ENCODE measurements around the gene GIPC2.
"Not testable (repeated sequence)": the region's sequence is repeated elsewhere in the genome, so short reads cannot be mapped to it uniquely, and the experiment has no call there.

GIPC2 gene

GRCh38 chr1:78101051-78101450 is 55.3 kb downstream of the GIPC2 start:
- no peak for DNase-seq

DNA sequence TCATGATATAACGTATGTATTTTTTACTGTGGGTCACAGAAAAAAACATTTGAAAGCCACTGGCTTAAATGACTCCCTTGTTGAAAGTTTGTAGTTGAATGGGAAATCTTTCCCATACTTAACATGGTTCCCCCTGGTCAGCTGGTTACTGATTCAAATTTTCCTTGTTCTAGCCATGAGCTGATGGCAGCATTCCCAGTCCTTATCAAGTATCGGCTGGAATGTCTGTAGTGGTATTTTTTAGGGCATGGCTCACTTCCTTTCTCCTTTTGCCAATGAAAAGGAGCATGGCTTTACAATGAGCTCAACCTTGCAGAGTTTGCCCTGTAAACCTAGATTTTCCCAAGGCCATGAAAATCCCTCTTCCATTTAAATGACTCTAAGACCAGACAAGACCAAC is 55.7 kb downstream of the GIPC2 start:
- no peak for DNase-seq

DNA sequence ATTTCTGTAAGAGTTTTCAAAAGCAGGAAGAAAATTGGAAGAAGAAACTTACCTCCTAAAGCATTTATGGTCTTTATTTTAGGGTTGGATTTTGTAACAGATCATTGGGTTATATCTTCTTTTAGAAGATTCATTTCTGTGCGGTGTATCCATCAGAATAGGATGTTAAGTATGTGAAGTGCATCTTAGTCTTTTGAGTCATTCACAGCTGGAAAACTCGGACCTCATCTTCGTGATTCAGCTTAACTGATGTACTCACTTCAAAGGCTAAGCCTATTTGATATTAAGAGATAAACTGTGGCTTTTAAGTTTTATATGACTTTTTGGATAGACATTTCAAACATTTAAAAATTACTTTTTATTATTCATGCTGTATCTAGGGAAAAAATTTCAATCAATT is 56.3 kb downstream of the GIPC2 start:
- no peak for DNase-seq

- no peak for DNase-seq
These were observed 57.1 kb downstream of the GIPC2 start for GRCh38 chr1:78102916-78103315.

GRCh38 chr1:78104322-78104721 is 58.6 kb downstream of the GIPC2 start:
- DNase-seq = no peak

DNA sequence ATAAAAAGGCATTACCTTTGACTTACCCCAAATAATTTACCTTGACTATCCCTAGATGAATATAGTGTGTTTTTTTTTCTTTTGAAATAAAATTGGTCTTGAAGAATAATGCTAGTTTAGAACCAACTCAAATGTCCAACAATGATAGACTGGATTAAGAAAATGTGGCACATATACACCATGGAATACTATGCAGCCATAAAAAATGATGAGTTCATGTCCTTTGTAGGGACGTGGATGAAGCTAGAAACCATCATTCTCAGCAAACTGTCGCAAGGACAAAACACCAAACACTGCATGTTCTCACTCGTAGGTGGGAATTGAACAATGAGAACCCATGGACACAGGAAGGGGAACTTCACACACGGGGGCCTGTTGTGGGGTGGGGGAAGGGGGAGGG is 63.9 kb downstream of the GIPC2 start:
- not testable (repeated sequence) for DNase-seq

GRCh38 chr1:78113156-78113916 is 67.6 kb downstream of the GIPC2 start:
- DNase-seq = no peak

DNA sequence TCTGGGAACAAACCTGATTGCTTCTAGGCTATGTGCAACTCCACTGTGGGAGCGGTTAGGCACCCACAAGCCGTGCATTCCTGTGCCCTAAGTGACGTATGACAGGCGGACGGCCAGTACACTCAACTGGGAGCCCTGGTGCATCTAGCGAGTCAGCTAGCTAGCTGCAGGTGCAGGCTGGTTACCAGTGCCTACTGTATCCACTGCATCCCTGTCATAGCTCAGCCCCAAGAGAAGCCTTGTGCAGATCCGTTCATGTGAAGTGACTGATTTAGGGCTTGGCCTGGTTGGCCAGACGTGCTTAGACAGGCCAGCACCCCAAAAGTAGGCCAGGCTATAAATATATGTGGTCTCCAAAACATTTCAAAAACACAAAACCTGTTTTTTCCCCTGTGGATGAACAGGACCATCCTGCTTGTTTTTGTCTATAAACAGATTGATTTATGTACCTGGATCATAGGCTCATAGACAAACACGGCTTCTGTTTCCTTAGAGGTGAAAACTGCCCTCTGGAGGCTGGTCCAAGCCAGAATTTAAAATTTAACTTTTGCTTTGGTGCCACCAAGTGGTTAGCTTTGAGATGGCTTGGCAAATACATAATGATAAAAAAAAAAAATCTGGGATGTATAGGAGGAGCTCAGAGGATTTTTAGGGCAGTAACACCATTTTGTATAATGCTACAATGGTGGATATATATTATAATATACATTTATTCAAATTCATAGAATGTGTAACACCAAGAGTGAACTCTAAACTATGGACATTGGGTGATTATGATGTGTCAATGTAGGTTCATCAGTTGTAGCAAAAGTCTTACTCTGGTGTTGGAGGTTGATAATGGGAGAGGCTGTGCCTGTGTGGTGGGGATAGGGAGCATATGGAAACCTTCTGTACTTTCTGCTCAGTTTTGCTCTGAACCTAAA is 68.5 kb downstream of the GIPC2 start:
- DNase-seq = peak; percentile 23

- not testable (repeated sequence) for DNase-seq
These were observed 74.7 kb downstream of the GIPC2 start for GRCh38 chr1:78120485-78120884.

DNA sequence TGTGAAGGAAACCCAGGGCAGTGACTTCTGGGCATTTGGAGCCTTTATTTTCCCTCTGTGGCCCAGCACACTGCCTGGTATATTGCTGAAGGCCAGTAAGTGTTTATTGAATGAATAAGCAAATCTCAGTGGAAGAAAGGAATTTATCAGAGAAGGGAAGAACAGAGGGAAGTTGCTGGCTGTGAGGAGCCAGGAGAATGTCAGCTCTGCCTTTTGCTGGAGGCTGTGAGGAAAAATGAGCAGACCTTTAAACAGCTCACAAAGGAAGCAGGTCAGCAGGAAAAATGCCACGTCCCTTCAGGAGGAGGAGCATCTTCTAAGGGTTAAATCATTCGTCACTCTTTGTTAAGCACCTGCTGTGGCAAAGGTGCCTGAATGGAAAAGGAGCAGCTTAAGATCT is 75.9 kb downstream of the GIPC2 start:
- no peak for DNase-seq

GRCh38 chr1:78122389-78122788 is 76.6 kb downstream of the GIPC2 start:
- no peak for DNase-seq

GRCh38 chr1:78126506-78126905 is 80.7 kb downstream of the GIPC2 start:
- DNase-seq = no peak

- no peak for DNase-seq
These were observed 86.6 kb downstream of the GIPC2 start for GRCh38 chr1:78132174-78132947.

DNA sequence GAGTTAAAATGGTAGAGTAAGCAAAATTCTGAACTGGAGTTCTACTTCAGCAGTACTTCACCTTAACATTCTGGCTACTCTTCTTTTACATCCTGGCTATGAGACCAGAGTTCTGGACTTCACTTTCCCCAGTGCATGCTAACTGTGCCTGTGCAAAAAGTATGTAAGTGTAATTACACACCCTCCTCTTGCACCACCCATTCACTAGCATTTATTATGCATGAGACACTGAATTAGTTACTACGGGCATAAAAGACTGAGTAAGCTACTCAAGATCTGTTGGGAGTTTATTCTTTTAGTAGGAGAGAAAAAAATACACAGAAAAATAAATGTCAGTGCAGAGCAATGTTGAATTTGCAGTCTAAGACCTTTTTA is 87.2 kb downstream of the GIPC2 start:
- DNase-seq = no peak

DNA sequence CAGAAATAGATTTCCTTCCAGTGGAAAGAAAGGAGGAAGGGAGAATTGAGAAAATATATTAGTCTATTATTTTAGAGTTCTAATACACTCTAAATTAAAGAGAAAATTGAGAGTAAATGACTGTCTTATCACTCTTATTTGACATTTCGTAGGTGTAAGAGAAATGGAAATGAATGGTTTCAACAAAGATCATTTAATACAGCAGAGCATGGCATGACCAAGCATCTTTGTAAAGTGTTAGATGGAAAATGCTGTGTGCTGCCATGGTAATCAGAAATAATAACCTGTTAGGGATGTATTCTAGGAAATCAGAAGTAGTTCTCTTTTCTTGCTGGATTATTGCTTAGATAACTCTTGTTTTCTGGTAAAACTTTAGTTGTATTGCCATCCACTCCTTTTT is 90.9 kb downstream of the GIPC2 start:
- no peak for DNase-seq

DNA sequence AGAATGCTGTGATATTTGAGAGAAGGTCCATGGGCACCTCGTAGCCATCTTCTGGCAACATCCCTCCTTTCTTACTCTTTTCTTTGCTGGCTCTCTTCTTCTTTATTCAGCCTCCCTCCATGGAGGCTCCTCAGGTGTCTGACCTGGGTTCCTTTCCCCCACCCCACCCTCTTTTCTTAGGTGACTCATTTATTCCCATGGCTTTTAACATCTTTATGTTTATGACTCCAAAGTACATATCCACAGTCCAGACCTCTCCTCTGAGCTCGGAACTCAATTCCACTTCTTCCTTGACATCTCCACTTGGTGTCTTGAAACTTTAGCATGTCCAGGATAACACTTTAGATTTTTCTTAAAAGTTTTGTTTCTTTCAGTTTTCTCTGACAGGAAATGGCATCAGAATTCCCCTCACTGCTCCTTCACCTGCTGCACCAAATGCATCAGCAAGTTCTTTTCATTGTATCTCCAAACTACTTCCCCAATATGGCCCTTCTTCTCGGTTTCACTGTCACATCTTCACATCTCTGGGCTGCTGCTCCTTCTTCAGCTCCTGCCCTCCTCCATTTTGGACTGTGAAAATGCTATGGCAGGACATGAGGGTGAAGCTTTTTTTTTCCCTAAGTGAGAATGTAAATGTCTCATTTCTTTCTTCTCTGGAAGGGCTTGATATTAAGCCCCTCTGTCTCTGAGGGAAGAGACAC is 95.9 kb downstream of the GIPC2 start:
- DNase-seq = no peak

DNA sequence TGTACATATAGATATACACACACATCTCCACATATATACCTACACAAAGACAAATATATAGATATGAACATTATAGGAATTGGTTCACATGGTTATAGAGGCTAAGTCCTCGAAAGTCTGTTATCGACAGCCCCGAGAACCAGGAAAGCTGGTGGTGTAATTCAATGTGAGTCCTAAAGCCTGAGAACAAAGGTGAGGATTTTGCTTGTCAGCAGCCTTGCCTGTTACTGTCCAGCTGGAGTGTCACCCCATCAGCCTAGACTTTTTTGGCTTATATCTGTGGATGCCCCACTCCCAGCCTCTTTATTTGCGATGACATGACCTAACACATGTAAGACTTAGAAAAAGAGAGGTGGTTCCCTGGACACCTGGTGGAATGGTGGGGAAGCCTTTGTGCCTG is 97.0 kb downstream of the GIPC2 start:
- no peak for DNase-seq

DNA sequence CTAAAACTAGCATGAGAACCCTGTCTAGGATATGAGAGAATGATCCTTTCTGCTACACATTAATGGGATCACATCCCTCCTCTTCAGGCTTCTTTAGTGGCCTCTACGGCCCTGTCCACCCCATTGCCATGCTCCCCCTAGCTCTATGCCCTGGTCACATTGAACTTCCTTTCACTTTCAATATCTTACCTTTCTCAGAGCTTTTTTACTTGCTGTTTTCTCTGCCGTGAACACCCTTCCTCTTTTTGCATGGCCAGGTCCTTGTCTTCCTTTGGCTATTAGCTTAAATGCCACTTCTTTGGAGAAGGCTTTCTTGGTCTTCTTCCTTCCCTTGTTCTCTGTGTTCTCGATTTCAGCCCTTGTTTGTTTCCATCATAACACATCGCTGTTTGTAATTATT is 97.4 kb downstream of the GIPC2 start:
- DNase-seq = no peak

GRCh38 chr1:78143673-78144072 is 97.9 kb downstream of the GIPC2 start:
- DNase-seq = no peak

GRCh38 chr1:78145105-78145580 is 99.4 kb downstream of the GIPC2 start:
- peak; percentile 8 for DNase-seq

DNA sequence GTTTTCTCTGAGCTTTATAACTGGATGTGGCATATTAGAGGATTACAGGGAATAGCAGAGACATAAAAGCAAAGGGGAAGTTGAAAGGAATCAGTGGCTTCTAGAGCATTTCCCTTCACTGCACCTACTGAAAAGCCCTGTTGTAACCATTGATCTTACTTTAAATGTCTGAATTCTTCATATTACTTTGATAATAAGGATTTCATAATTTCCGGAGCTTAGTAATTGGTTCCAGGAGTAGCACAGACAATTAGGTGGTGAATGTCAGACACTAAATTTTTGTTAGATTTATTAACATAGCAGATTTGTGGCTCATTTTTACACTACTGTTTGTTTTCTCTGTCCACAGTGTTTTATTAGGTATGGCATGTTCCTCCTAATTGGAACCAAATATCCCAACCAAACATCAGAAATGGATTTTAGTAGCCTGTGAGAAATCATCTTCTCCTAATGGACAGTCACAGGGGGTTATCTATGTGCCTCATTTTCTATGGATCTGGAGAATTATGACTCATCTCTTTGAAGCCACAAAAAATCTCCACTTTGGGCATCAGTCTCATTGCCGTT is 100.5 kb downstream of the GIPC2 start:
- DNase-seq = no peak

DNA sequence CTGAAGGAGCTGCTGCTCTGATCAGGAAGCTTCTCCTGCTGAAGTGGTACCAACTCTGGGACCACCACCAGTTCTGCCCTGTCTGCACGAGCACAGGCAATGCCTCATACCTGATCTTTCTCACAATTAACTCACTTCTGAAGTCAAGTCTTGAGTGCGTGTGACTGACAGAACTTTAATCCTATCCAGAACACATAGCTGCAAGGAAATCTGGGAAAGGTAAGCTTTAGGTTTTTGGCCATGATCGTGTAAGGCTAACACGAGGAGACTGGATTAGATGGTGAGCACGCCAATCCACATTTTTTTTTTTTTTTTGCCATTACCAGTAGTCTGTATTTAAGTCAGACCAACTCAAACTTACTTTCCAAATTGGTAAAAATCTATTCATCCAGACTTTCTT is 101.3 kb downstream of the GIPC2 start:
- no peak for DNase-seq
